Loucy (cell line): ENCODE data around the gene SNUPN.

Experiments
- EZH2phosphoT487 ChIP-seq: fragments of 200-600 bp; IDR thresholded peaks from 2 replicates; pipeline ENCODE4 v1.6.1; 2018; ENCODE audit warnings: antibody characterized with exemption, mild to moderate bottlenecking, moderate library complexity, borderline replicate concordance
- TF ChIP-seq, protein P1 (sequence below): fragments of 200-600 bp; sonication (generic); conservative IDR thresholded peaks from 2 replicates; pipeline ENCODE4 v1.5.1; 2014; ENCODE audit warnings: mild to moderate bottlenecking, antibody characterized with exemption, low read length

GRCh38 chr15:75661756-75662140 is 36.2 kb upstream of the SNUPN start:
- TF ChIP-seq, protein P1, sequence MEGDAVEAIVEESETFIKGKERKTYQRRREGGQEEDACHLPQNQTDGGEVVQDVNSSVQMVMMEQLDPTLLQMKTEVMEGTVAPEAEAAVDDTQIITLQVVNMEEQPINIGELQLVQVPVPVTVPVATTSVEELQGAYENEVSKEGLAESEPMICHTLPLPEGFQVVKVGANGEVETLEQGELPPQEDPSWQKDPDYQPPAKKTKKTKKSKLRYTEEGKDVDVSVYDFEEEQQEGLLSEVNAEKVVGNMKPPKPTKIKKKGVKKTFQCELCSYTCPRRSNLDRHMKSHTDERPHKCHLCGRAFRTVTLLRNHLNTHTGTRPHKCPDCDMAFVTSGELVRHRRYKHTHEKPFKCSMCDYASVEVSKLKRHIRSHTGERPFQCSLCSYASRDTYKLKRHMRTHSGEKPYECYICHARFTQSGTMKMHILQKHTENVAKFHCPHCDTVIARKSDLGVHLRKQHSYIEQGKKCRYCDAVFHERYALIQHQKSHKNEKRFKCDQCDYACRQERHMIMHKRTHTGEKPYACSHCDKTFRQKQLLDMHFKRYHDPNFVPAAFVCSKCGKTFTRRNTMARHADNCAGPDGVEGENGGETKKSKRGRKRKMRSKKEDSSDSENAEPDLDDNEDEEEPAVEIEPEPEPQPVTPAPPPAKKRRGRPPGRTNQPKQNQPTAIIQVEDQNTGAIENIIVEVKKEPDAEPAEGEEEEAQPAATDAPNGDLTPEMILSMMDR: no peak
- TF ChIP-seq EZH2phosphoT487: no peak
